ENCODE results near the gene PALM.

PALM gene

DNA sequence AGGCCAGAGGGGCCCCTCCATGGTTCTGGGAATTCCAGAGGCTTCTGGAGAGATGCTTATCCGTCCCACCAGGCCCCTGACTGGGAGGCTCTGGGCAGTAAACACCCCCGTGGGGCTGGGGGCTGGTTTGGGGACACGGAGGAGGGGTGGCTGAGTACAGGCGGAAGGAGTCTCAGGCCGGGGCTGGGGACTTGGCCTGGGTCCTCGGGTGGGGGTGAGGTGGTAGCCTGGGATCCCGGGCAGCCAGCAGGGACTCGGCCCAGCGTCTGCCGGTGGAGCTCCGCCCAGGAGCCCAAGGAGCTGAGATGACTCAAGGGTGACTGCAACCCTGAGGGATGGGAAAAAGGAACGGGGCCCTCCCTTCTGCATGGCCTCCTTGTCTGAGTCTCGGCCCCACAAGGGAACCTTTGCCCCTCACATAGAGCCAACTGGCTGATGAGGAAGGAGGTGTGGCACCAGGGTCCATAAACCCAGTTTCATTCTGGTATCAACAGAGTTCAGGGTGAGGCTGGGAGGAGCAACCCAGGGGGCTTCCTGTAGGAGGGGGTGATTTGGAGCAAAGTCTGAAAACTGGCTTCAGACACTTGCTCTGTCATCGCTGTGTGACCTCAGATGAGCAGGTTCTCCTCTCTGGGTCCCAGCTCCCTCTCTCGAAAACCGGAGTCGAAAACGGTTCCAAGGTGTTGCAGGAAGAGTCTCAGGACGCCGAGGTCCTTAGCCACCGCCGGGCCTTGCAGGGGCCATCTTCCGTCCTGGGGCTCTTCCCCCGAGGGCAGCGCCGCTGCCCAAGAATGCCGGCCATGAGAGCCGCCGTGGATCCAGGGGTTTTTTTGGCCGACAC lies 43.0 kb downstream of the PALM start:
- TF ChIP-seq, protein P1, sequence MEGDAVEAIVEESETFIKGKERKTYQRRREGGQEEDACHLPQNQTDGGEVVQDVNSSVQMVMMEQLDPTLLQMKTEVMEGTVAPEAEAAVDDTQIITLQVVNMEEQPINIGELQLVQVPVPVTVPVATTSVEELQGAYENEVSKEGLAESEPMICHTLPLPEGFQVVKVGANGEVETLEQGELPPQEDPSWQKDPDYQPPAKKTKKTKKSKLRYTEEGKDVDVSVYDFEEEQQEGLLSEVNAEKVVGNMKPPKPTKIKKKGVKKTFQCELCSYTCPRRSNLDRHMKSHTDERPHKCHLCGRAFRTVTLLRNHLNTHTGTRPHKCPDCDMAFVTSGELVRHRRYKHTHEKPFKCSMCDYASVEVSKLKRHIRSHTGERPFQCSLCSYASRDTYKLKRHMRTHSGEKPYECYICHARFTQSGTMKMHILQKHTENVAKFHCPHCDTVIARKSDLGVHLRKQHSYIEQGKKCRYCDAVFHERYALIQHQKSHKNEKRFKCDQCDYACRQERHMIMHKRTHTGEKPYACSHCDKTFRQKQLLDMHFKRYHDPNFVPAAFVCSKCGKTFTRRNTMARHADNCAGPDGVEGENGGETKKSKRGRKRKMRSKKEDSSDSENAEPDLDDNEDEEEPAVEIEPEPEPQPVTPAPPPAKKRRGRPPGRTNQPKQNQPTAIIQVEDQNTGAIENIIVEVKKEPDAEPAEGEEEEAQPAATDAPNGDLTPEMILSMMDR (IDR thresholded peaks at IDR 0.05; ENCODE audit: control insufficient read depth, insufficient read depth, low read depth, low read length, missing control alignments) = no peak
- peak; percentile 42 for DNase-seq (ENCODE audit: low read depth)
- no peak overlapping the region for H3K4me3 ChIP-seq (ENCODE audit: control insufficient read depth, low read depth, low read length)

DNA sequence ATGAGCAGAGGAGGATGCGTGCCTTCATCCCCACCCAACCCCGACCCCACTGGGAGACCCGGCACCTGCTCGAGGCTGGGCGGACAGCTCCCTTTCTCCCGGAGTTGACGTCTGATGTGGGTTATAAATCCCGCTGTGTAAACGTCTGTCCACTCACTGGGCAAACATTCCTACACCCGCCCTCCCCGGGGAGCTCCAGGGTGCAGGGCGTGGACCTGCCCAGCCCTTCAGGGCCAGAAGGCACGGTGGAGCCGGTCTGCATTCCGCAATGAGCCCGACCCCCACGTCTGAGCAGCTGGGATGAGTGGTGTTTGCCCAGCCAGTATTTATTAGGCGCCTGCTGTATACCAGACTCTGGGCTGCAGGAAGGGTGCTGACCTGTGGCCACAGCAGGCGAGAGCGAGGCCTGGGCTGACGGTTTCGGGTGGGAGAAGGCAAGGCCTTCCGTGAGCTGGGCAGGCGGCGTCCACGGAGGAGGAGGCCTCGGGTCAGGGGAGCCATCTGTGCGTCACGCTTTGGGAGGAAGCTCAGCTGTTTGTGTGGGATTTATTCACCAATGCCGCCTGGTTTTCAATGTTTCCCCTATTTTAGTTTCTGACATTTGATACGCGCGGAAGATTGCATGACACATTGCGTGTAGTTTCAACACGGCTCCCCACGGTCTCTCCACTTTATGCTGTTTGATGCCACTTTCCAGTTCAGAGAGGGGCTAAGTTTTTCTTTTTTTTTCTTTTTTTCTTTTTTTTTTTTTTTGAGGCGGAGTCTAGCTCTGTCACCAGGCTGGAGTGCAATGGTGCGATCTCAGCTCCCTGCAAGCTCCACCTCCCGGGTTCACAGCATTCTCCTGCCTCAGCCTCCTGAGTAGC lies 44.1 kb downstream of the PALM start:
- no peak overlapping the region for H3K4me3 ChIP-seq (ENCODE audit: control insufficient read depth, low read depth, low read length)
- peak; percentile 60 for DNase-seq (ENCODE audit: low read depth)

DNA sequence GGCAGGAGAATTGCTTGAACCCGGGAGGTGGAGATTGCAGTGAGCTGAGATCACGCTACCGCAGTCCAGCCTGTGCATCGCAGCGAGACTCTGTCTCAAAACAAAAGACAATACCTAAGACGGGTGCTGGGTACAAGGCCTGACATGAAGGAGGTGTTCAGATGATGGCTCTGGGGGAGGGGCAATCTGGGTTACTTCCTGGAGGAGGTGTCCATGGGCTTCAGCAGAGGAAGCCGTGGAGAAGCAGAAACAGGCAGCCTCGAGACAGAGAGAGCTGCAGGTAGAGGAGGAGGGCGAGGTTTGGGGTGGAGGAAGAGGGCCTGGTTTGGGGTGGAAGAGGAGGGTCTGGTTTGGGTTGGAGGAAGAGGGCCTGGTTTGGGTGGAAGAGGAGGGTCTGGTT lies 45.8 kb downstream of the PALM start:
- no peak overlapping the region for H3K4me3 ChIP-seq (ENCODE audit: control insufficient read depth, low read depth, low read length)
- no peak for DNase-seq (ENCODE audit: low read depth)
- TF ChIP-seq, protein P1 (IDR thresholded peaks at IDR 0.05; ENCODE audit: control insufficient read depth, insufficient read depth, low read depth, low read length, missing control alignments) = no peak

More for the DNA sequence above, 44.1 kb downstream of the PALM start:
- TF ChIP-seq, protein P1 (IDR thresholded peaks at IDR 0.05; ENCODE audit: control insufficient read depth, insufficient read depth, low read depth, low read length, missing control alignments) = no peak

DNA sequence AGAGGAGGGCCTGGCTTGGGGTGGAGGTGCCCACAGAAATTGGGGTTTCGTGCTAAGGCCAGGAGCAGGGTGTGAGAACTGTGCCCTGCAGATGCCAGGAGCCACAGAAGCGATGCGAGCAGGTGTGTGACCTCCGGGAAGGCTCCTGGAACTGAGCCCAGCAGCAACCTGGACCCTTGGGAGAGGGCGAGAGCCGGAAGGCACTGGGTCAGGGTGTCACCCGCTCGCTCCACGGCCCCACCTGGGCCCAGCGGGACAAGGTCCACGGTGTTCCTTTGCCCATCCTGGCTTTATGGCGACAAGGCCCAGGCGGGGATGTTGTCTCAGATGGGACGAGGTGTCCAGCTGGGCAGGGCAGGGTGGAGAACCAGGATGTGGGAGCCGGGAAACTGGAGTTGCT lies 46.3 kb downstream of the PALM start:
- TF ChIP-seq, protein P1 (IDR thresholded peaks at IDR 0.05; ENCODE audit: control insufficient read depth, insufficient read depth, low read depth, low read length, missing control alignments) = no peak
- DNase-seq (ENCODE audit: low read depth) = no peak
- no peak overlapping the region for H3K4me3 ChIP-seq (ENCODE audit: control insufficient read depth, low read depth, low read length)

DNA sequence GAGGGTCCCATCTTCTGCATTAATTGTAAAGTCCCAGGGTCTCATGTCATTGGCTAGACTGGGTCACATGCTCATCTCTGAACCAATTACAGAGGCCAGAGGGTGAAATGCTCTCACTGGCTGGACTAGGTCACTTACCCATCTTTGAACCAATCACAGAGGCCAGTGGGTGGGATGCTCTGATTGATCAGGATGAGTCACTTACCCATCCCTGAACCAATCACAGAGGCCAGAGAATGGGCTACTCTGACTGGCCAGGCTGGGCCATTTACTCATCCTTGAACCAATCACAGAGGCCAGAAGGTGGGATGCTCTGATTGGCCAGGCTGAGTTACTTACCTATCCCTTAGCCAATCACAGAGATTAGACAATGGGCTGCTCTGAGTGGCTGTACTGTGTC lies 47.5 kb downstream of the PALM start:
- TF ChIP-seq, protein P1 (IDR thresholded peaks at IDR 0.05; ENCODE audit: control insufficient read depth, insufficient read depth, low read depth, low read length, missing control alignments) = no peak
- no peak overlapping the region for H3K4me3 ChIP-seq (ENCODE audit: control insufficient read depth, low read depth, low read length)
- no peak for DNase-seq (ENCODE audit: low read depth)

DNA sequence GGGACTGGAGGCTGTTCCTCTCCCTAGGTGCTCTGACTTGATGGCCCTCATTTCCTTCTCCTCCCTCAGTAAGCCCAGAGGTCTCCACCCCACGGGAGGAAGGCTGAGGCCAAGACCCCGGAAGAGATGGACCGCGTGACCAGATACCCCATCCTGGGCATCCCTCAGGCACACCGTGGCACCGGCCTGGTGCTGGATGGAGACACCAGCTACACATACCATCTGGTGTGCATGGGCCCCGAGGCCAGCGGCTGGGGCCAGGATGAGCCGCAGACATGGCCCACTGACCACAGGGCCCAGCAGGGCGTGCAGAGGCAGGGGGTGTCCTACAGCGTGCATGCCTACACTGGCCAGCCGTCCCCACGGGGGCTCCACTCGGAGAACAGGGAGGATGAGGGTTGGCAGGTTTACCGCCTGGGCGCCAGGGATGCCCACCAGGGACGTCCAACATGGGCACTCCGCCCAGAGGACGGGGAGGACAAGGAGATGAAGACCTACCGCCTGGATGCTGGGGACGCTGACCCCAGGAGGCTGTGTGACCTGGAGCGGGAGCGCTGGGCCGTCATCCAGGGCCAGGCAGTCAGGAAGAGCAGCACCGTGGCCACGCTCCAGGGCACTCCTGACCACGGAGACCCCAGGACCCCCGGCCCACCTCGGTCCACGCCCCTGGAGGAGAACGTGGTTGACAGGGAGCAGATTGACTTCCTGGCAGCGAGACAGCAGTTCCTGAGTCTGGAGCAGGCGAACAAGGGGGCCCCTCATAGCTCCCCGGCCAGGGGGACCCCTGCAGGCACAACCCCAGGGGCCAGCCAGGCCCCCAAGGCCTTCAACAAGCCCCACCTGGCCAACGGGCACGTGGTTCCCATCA lies 48.3 kb downstream of the PALM start:
- TF ChIP-seq, protein P1 (IDR thresholded peaks at IDR 0.05; ENCODE audit: control insufficient read depth, insufficient read depth, low read depth, low read length, missing control alignments) = no peak
- no peak for DNase-seq (ENCODE audit: low read depth)
- H3K4me3 ChIP-seq (ENCODE audit: control insufficient read depth, low read depth, low read length) = no peak overlapping the region
